Measurements from ENCODE around the gene TAC3. TPM values are rescaled to one million over a fixed set of nuclear protein-coding genes. Genes with fewer than 3 reads are reported as not detected.

TAC3 gene
- total and polyA plus RNA-seq, 7 experiments from 2014 or later, result 0.49 to 1.1 (median 0.74) TPM; not detected in 3

GRCh38 chr12:57040211-57040610, 23.9 kb upstream of the TAC3 start:
- Histone ChIP-seq H3K9me3 (ENCODE audit: control insufficient read depth in 2 of 3, low read length in 3 of 3) (no peaks in the 10 kb centered on the region), H3K27me3 (ENCODE audit: control insufficient read depth in 2 of 2, insufficient read depth in 2 of 2, low read length in 2 of 2) (no peaks in the 10 kb centered on the region), H3K27ac (ENCODE audit: low read depth, low read length) (no peak overlapping the region), H3K36me3 (ENCODE audit: control insufficient read depth in 2 of 3, insufficient read depth in 3 of 3, low read length in 3 of 3) (no peaks in the 10 kb centered on the region), H3K4me1 (ENCODE audit: control insufficient read depth in 2 of 2, insufficient read depth in 2 of 2, low read length in 2 of 2) (no peaks in the 10 kb centered on the region), H3K4me3 (ENCODE audit: low read length) (no peak overlapping the region)
- DNase-seq (no peak), ATAC-seq (no peak)
- ChIA-PET POLR2A (interaction anchor here (1.0 to 2.0 kb wide), 2 partner anchors 10 to 71 kb away, joined by 3 to 6 read pairs; partner anchors contain the start of gene STAT6), CTCF (interaction anchor here (1.0 to 2.2 kb wide), 6 partner anchors 20 to 36 kb away, joined by 3 to 7 read pairs (median 5); no protein-coding TSS in a partner anchor)
- intact Hi-C loops (cut with micrococcal nuclease), result no loop called here
- peaks cover under 1 to 19% (median 8%) of the 10 kb centered on the region in 7 donors for H3K4me1 Mint-ChIP-seq
- peaks cover 0 to 2% (median 0%) of the 10 kb centered on the region in 5 donors for H3K27me3 Mint-ChIP-seq
- peaks cover 0 to 1% (median 0%) of the 10 kb centered on the region in 11 donors for H3K9me3 Mint-ChIP-seq
- no peak overlapping the region for H3K4me3 Mint-ChIP-seq
- no peaks in the 10 kb centered on the region for H3K36me3 Mint-ChIP-seq
- peak overlapping the region in 2 of 9 donors; percentile 13 to 17 for H3K27ac Mint-ChIP-seq

DNA sequence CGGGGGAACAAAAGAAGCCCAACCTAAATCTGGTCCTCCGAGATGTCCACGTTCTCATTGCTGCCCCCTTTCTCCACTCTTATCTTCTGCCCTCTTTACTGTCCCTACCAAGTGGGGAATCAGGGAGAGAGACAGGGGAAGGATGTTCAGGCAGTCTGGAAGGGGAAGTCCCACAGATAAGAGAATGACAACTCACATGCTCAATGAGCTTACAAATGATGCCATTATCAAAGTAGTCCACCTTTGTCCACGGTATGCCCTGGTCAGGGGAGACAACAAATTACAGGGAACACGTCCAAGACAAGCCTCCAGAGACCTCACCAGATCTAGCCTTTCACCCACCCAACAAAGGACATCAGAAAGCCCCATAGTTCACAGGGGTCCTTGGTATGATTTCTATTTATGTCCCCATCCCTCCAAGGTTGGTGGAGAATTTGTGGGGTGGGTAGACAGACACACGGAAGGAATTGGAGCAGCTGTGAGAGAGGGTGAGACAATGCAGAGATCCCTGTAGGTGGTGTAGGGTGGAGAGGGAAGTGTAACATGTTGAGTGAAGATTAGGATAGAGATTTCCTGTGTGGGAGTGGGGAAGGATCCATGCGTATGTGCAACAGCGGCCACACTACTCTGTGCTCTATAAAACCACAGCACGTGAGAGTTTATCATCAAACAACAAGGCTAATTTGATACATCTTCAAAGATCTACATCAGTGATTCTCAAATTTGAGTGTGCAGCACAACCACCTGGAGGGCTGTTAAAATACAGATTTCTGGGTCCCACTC, 22.9 kb upstream of the TAC3 start:
- Histone ChIP-seq H3K4me3 (ENCODE audit: low read length) (no peak overlapping the region), H3K27me3 (ENCODE audit: control insufficient read depth in 2 of 2, insufficient read depth in 2 of 2, low read length in 2 of 2) (no peaks in the 10 kb centered on the region), H3K36me3 (ENCODE audit: control insufficient read depth in 2 of 3, insufficient read depth in 3 of 3, low read length in 3 of 3) (no peaks in the 10 kb centered on the region), H3K27ac (ENCODE audit: low read depth, low read length) (no peak overlapping the region), H3K9me3 (ENCODE audit: control insufficient read depth in 2 of 3, low read length in 3 of 3) (no peaks in the 10 kb centered on the region), H3K4me1 (ENCODE audit: control insufficient read depth in 2 of 2, insufficient read depth in 2 of 2, low read length in 2 of 2) (no peaks in the 10 kb centered on the region)
- ChIA-PET POLR2A (interaction anchor here (1.6 to 2.0 kb wide), 2 partner anchors 9 to 12 kb away, joined by 4 to 6 read pairs; no protein-coding TSS in a partner anchor), CTCF (interaction anchor here (0.6 to 2.2 kb wide), 3 partner anchors 18 to 30 kb away, joined by 3 to 5 read pairs (median 3); no protein-coding TSS in a partner anchor)
- H3K27me3 Mint-ChIP-seq, result peaks cover 0 to 2% (median 0%) of the 10 kb centered on the region in 5 donors
- peaks cover 0 to 19% (median 7%) of the 10 kb centered on the region in 7 donors for H3K4me1 Mint-ChIP-seq
- intact Hi-C loops (cut with micrococcal nuclease), result no loop called here
- peak overlapping the region in 3 of 9 donors; percentile 4 to 66 (median 65) for H3K27ac Mint-ChIP-seq
- ATAC-seq (no peak), DNase-seq (peak in 1 of 9 donors; percentile 15)
- H3K4me3 Mint-ChIP-seq, result peak overlapping the region in 1 of 10 donors; percentile 24
- H3K9me3 Mint-ChIP-seq, result peaks cover 0 to 1% (median 0%) of the 10 kb centered on the region in 11 donors
- no peaks in the 10 kb centered on the region for H3K36me3 Mint-ChIP-seq

- Mint-ChIP-seq H3K27ac (no peak overlapping the region), H3K4me1 (peaks cover 0 to 29% (median 16%) of the 10 kb centered on the region in 7 donors), H3K27me3 (peaks cover 0 to 2% (median 0%) of the 10 kb centered on the region in 5 donors), H3K36me3 (no peaks in the 10 kb centered on the region), H3K9me3 (peaks cover 0 to 2% (median 0%) of the 10 kb centered on the region in 11 donors), H3K4me3 (no peak overlapping the region)
- no peaks in the 10 kb centered on the region for H3K9me3 ChIP-seq (ENCODE audit: control insufficient read depth in 2 of 3, low read length in 3 of 3)
- intact Hi-C loops (cut with micrococcal nuclease), result no loop called here
- peaks cover 0 to under 1% of the 10 kb centered on the region in 2 donors for H3K4me1 ChIP-seq (ENCODE audit: control insufficient read depth in 2 of 2, insufficient read depth in 2 of 2, low read length in 2 of 2)
- no peak overlapping the region for H3K4me3 ChIP-seq (ENCODE audit: low read length)
- DNase-seq, result no peak
- H3K27me3 ChIP-seq (ENCODE audit: control insufficient read depth in 2 of 2, insufficient read depth in 2 of 2, low read length in 2 of 2), result no peaks in the 10 kb centered on the region
- POLR2A ChIA-PET, result interaction anchor here (0.6 to 1.1 kb wide), 2 partner anchors 9 to 26 kb away, joined by 3 to 4 read pairs; no protein-coding TSS in a partner anchor
- H3K36me3 ChIP-seq (ENCODE audit: control insufficient read depth in 2 of 3, insufficient read depth in 3 of 3, low read length in 3 of 3), result no peaks in the 10 kb centered on the region
- H3K27ac ChIP-seq (ENCODE audit: low read depth, low read length), result no peak overlapping the region
- CTCF ChIA-PET, result interaction anchor here (1.3 kb wide), 1 partner anchor 20 kb away, joined by 5 read pairs; no protein-coding TSS in a partner anchor
- no peak for ATAC-seq
These were observed 20.9 kb upstream of the TAC3 start for GRCh38 chr12:57037264-57037663.

DNA sequence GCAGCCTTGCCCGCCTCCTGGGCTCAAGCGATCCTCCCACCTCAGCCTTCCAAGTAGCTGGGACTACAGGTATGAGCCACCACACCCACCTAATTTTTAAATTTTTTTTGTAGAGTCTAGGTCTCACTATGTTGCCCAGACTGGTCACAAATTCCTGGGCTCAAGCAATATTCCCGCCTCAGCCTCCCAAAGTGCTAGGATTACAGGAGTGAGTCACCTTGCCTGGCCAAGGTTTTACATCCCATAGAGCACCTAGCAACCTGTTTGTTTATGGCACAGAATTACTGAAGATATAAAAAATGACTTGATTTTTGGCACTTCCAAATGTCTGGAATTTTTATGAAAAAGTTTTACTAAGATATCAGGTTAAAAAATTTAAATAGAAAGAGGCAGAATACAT, 17.1 kb upstream of the TAC3 start:
- Histone ChIP-seq H3K27ac (ENCODE audit: low read depth, low read length) (no peak overlapping the region), H3K36me3 (ENCODE audit: control insufficient read depth in 2 of 3, insufficient read depth in 3 of 3, low read length in 3 of 3) (no peaks in the 10 kb centered on the region), H3K27me3 (ENCODE audit: control insufficient read depth in 2 of 2, insufficient read depth in 2 of 2, low read length in 2 of 2) (no peaks in the 10 kb centered on the region), H3K4me1 (ENCODE audit: control insufficient read depth in 2 of 2, insufficient read depth in 2 of 2, low read length in 2 of 2) (peaks cover 6 to 25% of the 10 kb centered on the region in 2 donors), H3K9me3 (ENCODE audit: control insufficient read depth in 2 of 3, low read length in 3 of 3) (no peaks in the 10 kb centered on the region), H3K4me3 (ENCODE audit: low read length) (no peak overlapping the region)
- no peak for ATAC-seq
- CTCF ChIA-PET, result interaction anchor here (1.0 to 11.4 kb wide), 4 partner anchors 12 to 91 kb away, joined by 3 to 110 read pairs (median 24); partner anchors contain the start of gene ZBTB39
- peaks cover 0 to 2% (median 0%) of the 10 kb centered on the region in 11 donors for H3K9me3 Mint-ChIP-seq
- POLR2A ChIA-PET, result interaction anchor here (1.1 to 2.7 kb wide), 5 partner anchors 12 to 78 kb away, joined by 3 to 7 read pairs (median 5); no protein-coding TSS in a partner anchor
- H3K27me3 Mint-ChIP-seq, result no peaks in the 10 kb centered on the region
- peaks cover 18 to 52% (median 33%) of the 10 kb centered on the region in 7 donors for H3K4me1 Mint-ChIP-seq
- intact Hi-C loops (cut with micrococcal nuclease), result no loop called here
- H3K4me3 Mint-ChIP-seq, result no peak overlapping the region
- no peaks in the 10 kb centered on the region for H3K36me3 Mint-ChIP-seq
- H3K27ac Mint-ChIP-seq, result peak overlapping the region in 1 of 9 donors; percentile 43
- no peak for DNase-seq

DNA sequence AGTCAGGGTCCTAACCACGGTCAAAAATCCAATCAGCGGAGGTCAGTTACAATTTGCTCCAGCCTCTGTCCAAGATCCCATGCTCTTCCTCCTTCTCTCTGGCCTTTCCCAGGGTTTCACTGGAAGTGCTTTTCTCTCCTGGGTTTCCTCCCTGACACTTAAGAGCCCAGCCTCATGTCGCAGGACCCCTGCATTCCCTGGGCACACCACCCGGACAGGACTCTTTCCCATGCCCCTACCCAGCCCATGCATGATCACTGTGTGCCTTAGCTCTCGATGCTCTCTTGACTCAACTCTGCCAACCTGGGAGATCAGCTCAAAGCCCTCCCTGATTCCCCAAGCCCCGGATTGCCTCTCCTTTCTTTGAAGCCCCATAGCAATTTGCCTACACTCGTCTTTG, 15.5 kb upstream of the TAC3 start:
- Mint-ChIP-seq H3K4me3 (peak overlapping the region in 6 of 10 donors; percentile 50 to 80 (median 64)), H3K36me3 (no peaks in the 10 kb centered on the region), H3K27me3 (no peaks in the 10 kb centered on the region), H3K9me3 (peaks cover 0 to 2% (median 0%) of the 10 kb centered on the region in 11 donors), H3K4me1 (peaks cover 26 to 64% (median 47%) of the 10 kb centered on the region in 7 donors), H3K27ac (peak overlapping the region; percentile 48 to 94 (median 69))
- H3K36me3 ChIP-seq (ENCODE audit: control insufficient read depth in 2 of 3, insufficient read depth in 3 of 3, low read length in 3 of 3), result no peaks in the 10 kb centered on the region
- intact Hi-C loops (cut with micrococcal nuclease), result loop anchor here (1.0 to 2.0 kb wide), 4 partner anchors 11 to 31 kb away; no protein-coding TSS in a partner anchor
- no peak overlapping the region for H3K4me3 ChIP-seq (ENCODE audit: low read length)
- ATAC-seq (no peak), DNase-seq (no peak)
- no peaks in the 10 kb centered on the region for H3K9me3 ChIP-seq (ENCODE audit: control insufficient read depth in 2 of 3, low read length in 3 of 3)
- no peak overlapping the region for H3K27ac ChIP-seq (ENCODE audit: low read depth, low read length)
- peaks cover 6 to 42% of the 10 kb centered on the region in 2 donors for H3K4me1 ChIP-seq (ENCODE audit: control insufficient read depth in 2 of 2, insufficient read depth in 2 of 2, low read length in 2 of 2)
- ChIA-PET CTCF (interaction anchor here (1.3 to 11.4 kb wide), 8 partner anchors 13 to 151 kb away, joined by 3 to 110 read pairs (median 9); partner anchors contain the start of gene ZBTB39), POLR2A (interaction anchor here (0.8 to 2.7 kb wide), 9 partner anchors 10 to 80 kb away, joined by 3 to 13 read pairs (median 5); partner anchors contain the start of genes STAT6 and TAC3)
- no peaks in the 10 kb centered on the region for H3K27me3 ChIP-seq (ENCODE audit: control insufficient read depth in 2 of 2, insufficient read depth in 2 of 2, low read length in 2 of 2)

DNA sequence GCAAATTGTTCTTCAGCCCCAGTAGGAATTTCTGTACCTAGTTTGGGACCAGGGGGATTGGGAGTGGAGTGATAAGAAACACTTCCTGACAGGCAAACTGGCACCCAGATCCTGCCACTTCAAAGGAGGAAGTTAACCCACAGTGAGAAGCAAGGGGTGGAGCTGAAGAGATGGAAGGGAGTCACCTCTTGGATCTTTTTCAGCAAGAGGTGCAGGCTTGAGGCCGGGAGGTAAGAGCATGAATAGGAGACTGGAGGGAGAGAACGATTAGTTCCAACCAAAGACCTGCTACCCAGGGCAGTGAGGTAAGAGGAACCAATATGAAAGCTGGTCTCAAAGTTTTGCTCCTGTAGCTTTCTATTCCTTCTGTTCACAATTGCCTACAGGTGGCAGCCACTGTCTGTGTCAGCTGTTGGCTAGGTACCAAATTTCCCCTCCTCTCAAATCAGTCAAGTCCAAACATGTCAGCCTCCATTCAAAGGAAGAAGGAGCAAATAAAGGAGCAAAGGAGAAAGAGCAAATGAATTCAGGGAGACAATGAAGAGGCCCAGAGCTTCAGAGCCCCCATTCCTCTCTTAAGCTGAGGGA, 14.9 kb upstream of the TAC3 start:
- Histone ChIP-seq H3K4me1 (ENCODE audit: control insufficient read depth in 2 of 2, insufficient read depth in 2 of 2, low read length in 2 of 2) (peaks cover 6 to 44% of the 10 kb centered on the region in 2 donors), H3K4me3 (ENCODE audit: low read length) (no peak overlapping the region), H3K36me3 (ENCODE audit: control insufficient read depth in 2 of 3, insufficient read depth in 3 of 3, low read length in 3 of 3) (no peaks in the 10 kb centered on the region), H3K27me3 (ENCODE audit: control insufficient read depth in 2 of 2, insufficient read depth in 2 of 2, low read length in 2 of 2) (no peaks in the 10 kb centered on the region), H3K9me3 (ENCODE audit: control insufficient read depth in 2 of 3, low read length in 3 of 3) (no peaks in the 10 kb centered on the region), H3K27ac (ENCODE audit: low read depth, low read length) (no peak overlapping the region)
- peak; percentile 75 for ATAC-seq
- H3K4me1 Mint-ChIP-seq, result peaks cover 26 to 70% (median 53%) of the 10 kb centered on the region in 7 donors
- peak in 6 of 9 donors; percentile 26 to 55 (median 41) for DNase-seq
- CTCF ChIA-PET, result interaction anchor here (0.8 to 11.4 kb wide), 9 partner anchors 10 to 81 kb away, joined by 3 to 110 read pairs (median 8); partner anchors contain the start of gene ZBTB39
- H3K36me3 Mint-ChIP-seq, result no peaks in the 10 kb centered on the region
- POLR2A ChIA-PET, result interaction anchor here (0.8 to 2.7 kb wide), 8 partner anchors 9 to 80 kb away, joined by 3 to 13 read pairs (median 6); partner anchors contain the start of genes STAT6 and TAC3
- peak overlapping the region; percentile 18 to 80 (median 66) for H3K4me3 Mint-ChIP-seq
- H3K27me3 Mint-ChIP-seq, result no peaks in the 10 kb centered on the region
- peaks cover 0 to 2% (median 0%) of the 10 kb centered on the region in 11 donors for H3K9me3 Mint-ChIP-seq
- peak overlapping the region; percentile 44 to 94 (median 69) for H3K27ac Mint-ChIP-seq
- intact Hi-C loops (cut with micrococcal nuclease), result loop anchor here (1.0 to 2.0 kb wide), 4 partner anchors 11 to 31 kb away; no protein-coding TSS in a partner anchor
